Measurements from ENCODE around the gene PKNOX2. TPM values are rescaled to one million over a fixed set of nuclear protein-coding genes. Genes with fewer than 3 reads are reported as not detected.
A peak's percentile ranks its signal among the peaks of the same experiment; 100 is the strongest.

PKNOX2 gene
- total and polyA plus RNA-seq, 9 donors, result 10.6 to 42.3 (median 30.0) TPM

- TF ChIP-seq CTCF (IDR thresholded peaks at IDR 0.05) (no peak), POLR2A (IDR thresholded peaks at IDR 0.05) (no peak), EP300 (IDR thresholded peaks at IDR 0.05) (no peak)
- no peak for DNase-seq
- no peak overlapping the region for H3K27ac ChIP-seq
- H3K4me3 ChIP-seq, result no peak overlapping the region
- no peaks in the 10 kb centered on the region for H3K9me3 ChIP-seq
- H3K27me3 ChIP-seq, result no peaks in the 10 kb centered on the region
- WGBS, 3 donors, result 59 to 73% (median 68%) methylated on average over 5 of the region's 5 CpGs
- intact Hi-C loops (cut with DNase I), result no loop called here
- H3K36me3 ChIP-seq, result no peaks in the 10 kb centered on the region
- peaks cover 1% of the 10 kb centered on the region for H3K4me1 ChIP-seq (ENCODE audit: insufficient read depth)
These were observed 170.6 kb downstream of the PKNOX2 start for GRCh38 chr11:125335106-125335505.

- H3K4me1 ChIP-seq (ENCODE audit: insufficient read depth), result peaks cover 9% of the 10 kb centered on the region
- WGBS, 3 donors, result 54 to 66% (median 63%) methylated on average over 11 of the region's 11 CpGs
- peak in 1 of 5 donors; percentile 27 for DNase-seq
- no peaks in the 10 kb centered on the region for H3K9me3 ChIP-seq
- TF ChIP-seq CTCF (IDR thresholded peaks at IDR 0.05), result no peak
- TF ChIP-seq EP300 (IDR thresholded peaks at IDR 0.05), result no peak
- no peak for TF ChIP-seq POLR2A (IDR thresholded peaks at IDR 0.05)
- no peak overlapping the region for H3K4me3 ChIP-seq
- H3K27ac ChIP-seq, result no peak overlapping the region
- no peaks in the 10 kb centered on the region for H3K27me3 ChIP-seq
- intact Hi-C loops (cut with DNase I), result no loop called here
- no peaks in the 10 kb centered on the region for H3K36me3 ChIP-seq
These were observed 173.6 kb downstream of the PKNOX2 start for GRCh38 chr11:125337836-125338834.

GRCh38 chr11:125338886-125339811, 174.6 kb downstream of the PKNOX2 start:
- Histone ChIP-seq H3K9me3 (no peaks in the 10 kb centered on the region), H3K27me3 (no peaks in the 10 kb centered on the region), H3K4me3 (no peak overlapping the region), H3K36me3 (no peaks in the 10 kb centered on the region), H3K4me1 (ENCODE audit: insufficient read depth) (peaks cover 12% of the 10 kb centered on the region), H3K27ac (no peak overlapping the region)
- intact Hi-C loops (cut with DNase I), result no loop called here
- 54 to 70% (median 64%) methylated on average over 17 of the region's 17 CpGs for WGBS, 3 donors
- TF ChIP-seq EP300 (IDR thresholded peaks at IDR 0.05), result no peak
- TF ChIP-seq POLR2A (IDR thresholded peaks at IDR 0.05), result no peak
- no peak for TF ChIP-seq CTCF (IDR thresholded peaks at IDR 0.05)
- peak in 4 of 5 donors; percentile 43 to 65 (median 54) for DNase-seq

GRCh38 chr11:125341676-125342075, 177.1 kb downstream of the PKNOX2 start:
- H3K9me3 ChIP-seq, result no peaks in the 10 kb centered on the region
- peak in 1 of 5 donors; percentile 31 for DNase-seq
- WGBS, 3 donors, result 89 to 94% (median 90%) methylated on average over 13 of the region's 13 CpGs
- H3K36me3 ChIP-seq, result no peaks in the 10 kb centered on the region
- peak overlapping the region in 1 of 2 donors; percentile 56 for H3K27ac ChIP-seq
- H3K27me3 ChIP-seq, result no peaks in the 10 kb centered on the region
- no peak overlapping the region for H3K4me3 ChIP-seq
- intact Hi-C loops (cut with DNase I), result loop anchor here in 3 of 4 donors (10.0 kb wide), 3 partner anchors 63 to 247 kb away; no protein-coding TSS in a partner anchor
- H3K4me1 ChIP-seq (ENCODE audit: insufficient read depth), result peaks cover 15% of the 10 kb centered on the region
- no peak for TF ChIP-seq EP300 (IDR thresholded peaks at IDR 0.05)

Measured in ovary (tissue), 9 donors.